ENCODE measurements around the gene ARMC5.
"Not testable (repeated sequence)": the region's sequence is repeated elsewhere in the genome, so short reads cannot be mapped to it uniquely, and the experiment has no call there.

Gene ARMC5, protein sequence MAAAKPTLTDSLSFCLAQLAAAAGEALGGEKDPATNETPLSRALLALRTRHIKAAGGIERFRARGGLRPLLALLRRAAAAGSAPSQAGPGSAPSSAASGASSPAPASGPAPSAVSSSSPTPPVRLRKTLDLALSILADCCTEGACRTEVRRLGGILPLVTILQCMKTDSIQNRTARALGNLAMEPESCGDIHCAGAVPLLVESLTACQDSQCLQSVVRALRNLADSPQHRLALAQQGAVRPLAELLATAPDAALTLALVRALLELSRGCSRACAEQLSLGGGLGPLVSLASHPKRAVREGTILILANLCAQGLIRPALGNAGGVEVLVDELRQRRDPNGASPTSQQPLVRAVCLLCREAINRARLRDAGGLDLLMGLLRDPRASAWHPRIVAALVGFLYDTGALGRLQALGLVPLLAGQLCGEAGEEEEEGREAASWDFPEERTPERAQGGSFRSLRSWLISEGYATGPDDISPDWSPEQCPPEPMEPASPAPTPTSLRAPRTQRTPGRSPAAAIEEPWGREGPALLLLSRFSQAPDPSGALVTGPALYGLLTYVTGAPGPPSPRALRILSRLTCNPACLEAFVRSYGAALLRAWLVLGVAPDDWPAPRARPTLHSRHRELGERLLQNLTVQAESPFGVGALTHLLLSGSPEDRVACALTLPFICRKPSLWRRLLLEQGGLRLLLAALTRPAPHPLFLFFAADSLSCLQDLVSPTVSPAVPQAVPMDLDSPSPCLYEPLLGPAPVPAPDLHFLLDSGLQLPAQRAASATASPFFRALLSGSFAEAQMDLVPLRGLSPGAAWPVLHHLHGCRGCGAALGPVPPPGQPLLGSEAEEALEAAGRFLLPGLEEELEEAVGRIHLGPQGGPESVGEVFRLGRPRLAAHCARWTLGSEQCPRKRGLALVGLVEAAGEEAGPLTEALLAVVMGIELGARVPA

DNA sequence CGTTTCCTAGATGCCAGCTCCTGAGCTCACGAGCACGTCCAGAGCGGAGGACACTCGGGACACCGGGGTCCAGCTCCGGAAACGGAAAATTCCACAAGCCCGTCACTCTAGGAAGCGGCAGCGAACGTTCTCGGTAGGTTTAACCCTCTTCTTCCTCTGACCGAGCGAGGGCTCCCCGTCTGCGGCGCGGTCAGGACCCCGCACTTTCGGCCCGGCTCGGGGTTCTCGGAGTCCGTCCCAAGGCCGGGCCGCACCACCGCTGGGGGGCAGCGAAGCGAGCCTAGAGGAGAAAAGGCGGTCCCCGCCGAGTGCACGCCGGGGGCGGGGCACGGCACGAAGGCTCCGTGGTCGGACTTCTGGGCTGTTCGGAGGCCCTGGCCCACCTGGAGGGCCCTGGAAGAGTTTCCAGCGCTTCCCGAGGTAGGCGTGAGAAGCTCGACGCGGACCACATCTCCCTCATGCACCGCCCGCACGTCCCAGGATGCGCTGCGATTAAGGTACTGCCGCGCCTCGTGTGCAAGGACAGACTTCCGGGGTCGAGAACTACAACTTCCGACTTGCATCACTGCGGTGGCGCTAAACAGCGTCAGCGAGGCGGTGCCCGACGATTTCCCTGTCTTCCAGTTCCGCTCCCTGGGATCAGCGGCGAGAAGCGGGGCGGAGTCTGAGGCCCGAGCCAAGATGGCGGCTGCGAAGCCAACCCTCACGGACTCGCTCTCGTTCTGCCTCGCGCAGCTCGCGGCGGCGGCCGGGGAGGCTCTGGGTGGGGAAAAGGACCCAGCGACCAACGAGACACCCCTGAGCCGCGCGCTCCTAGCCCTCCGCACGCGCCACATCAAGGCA, at the start of gene ARMC5:
TSS of gene ARMC5 (plus strand) at position 658 of the 843 bp plus-strand sequence. CDS start at position 682, 24 bp downstream.
- DNase-seq (ENCODE audit: low spot score): peak; percentile 85

DNA sequence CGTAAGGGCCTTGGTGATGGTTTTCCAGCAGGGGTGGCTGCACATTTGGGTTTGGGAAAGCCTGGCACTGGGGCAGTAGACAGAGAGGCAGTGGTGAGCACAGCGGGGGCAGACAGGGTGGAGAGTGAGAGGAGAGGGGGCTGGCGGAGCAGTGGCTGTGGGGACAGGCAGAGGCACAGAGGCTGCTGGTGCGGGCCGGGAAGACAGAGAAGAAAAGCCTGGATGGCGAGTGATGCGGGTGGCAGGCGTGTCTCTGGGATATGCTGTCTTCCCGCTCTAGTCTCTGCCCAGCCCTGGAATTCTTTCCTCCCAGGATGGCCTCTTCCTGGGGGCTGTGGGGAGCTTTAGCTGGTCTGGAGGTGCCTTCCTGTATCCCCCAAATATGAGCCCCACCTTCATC, 49.2 kb upstream of the ARMC5 start:
- no peak for DNase-seq (ENCODE audit: low spot score)

DNA sequence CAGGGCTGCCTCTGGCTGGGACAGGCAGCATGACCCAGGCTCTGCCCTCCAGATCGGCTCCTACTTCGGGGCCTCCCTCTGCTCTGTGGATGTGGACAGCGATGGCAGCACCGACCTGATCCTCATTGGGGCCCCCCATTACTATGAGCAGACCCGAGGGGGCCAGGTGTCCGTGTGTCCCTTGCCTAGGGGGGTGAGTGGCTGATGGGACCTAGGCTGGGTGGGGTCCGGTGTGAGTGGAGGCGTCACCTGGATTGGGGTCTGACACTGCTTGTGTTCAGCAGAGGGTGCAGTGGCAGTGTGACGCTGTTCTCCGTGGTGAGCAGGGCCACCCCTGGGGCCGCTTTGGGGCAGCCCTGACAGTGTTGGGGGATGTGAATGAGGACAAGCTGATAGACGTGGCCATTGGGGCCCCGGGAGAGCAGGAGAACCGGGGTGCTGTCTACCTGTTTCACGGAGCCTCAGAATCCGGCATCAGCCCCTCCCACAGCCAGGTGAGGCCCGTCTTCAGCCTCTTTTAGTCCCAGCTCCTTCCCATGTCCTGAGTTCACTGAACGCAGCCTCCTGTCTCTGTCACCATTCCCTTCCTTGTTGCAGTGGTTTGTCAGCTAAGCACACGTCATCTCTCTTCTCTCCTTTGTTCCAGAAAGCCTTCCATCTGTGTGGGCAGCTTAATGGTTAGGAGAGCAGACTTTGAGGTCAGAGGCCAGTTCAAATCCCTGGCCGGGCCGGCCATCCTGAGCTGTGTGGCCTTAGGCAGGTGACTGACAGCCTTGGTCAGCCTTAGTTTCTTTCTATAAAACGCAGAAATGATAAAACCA, 48.1 kb upstream of the ARMC5 start:
- DNase-seq (ENCODE audit: low spot score): no peak

DNA sequence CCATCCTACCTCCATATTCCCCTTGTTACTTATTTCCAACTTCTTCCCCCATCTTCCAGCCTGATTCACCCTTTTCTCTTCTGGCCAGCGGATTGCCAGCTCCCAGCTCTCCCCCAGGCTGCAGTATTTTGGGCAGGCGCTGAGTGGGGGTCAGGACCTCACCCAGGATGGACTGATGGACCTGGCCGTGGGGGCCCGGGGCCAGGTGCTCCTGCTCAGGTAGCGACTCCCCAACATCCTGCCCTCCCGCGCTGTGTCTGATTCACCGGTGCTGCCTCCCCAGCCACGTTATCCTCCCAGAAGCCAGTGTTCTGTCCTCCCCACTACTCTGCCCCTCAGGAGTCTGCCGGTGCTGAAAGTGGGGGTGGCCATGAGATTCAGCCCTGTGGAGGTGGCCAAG, 46.6 kb upstream of the ARMC5 start:
- no peak for DNase-seq (ENCODE audit: low spot score)

DNA sequence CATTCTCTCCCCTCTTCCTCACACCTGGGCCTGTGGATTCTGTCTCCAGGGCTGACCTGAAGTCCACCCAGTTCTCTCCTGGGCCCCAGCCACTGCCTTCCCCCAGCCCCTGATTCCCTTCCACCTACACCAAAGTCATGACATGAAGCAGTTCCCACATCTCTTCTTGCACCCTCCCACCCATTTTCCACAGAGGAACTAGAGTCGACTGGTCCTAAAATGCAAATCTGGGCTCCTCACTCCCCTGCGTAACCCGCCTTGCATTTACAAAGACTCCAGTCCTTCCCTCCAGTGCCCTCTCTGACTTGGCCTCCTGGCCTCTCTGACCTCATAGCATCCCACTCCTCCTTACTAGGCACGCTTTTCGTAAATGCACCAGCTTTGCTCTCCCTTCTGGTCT, 45.9 kb upstream of the ARMC5 start:
- DNase-seq (ENCODE audit: low spot score): no peak

DNA sequence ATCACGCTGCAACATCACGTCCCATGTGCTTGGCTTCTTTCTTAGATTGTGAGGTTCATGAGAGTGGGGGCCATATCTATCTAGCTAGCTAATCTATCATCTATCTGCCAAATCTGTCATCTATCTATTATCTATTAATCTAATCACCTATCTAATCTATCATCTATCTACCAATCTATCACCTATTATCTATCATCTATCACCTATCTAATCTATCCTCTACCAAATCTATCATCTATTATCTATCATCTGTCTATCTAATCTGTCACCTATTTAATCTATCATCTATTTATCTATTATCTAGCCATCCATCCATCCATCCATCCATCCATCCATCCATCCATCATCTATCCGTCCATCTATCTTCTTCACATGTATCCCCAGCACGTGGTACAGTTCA, 45.4 kb upstream of the ARMC5 start:
- no peak for DNase-seq (ENCODE audit: low spot score)

DNA sequence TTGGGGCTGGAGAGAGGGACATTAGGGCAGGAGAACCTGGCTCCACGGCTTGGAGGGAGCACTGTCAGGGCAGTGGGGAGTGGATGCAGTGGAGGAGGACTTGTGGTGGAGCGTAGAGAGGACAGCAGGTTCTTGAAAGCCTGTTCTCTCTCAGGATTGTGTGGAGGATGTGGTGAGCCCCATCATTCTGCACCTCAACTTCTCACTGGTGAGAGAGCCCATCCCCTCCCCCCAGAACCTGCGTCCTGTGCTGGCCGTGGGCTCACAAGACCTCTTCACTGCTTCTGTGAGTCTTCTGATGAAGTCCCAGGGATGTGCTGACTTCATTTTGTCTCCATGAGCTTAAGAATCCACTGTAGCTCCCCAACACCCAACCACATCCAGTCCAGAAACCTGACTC, 44.6 kb upstream of the ARMC5 start:
- DNase-seq (ENCODE audit: low spot score): no peak

DNA sequence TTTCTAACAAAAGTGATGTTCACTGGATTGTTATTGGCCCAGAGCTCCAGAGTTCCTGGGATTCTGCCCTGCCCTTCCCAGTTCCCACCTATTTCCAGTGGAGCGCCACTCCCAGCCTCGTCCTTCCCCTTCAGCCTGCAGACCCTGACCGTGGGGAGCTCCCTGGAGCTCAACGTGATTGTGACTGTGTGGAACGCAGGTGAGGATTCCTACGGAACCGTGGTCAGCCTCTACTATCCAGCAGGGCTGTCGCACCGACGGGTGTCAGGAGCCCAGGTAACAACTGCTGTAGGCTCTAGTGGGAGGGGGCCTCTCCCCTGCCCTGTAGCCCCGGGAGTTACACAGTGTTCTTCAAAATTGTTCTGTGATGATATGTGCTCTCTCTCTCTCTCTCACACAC, 42.9 kb upstream of the ARMC5 start:
- no peak for DNase-seq (ENCODE audit: low spot score)

DNA sequence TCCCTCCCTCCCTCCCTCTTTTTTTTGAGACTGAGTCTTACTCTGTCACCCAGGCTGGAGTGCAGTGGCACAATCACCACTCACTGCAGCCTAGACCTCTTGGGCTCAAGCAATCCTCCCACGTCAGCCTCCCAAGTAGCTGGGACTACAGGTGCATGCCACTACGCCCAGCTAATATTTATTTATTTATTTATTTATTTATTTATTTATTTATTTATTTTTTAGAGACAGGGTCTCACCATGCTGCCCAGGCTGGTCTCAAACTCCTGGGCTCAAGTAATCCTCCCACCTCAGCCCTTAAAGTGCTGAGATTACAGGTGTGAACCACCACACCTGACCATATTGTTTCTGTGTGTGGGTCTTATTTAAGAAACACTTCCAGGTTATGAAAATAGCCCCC, 42.3 kb upstream of the ARMC5 start:
- not testable (repeated sequence) for DNase-seq (ENCODE audit: low spot score)

DNA sequence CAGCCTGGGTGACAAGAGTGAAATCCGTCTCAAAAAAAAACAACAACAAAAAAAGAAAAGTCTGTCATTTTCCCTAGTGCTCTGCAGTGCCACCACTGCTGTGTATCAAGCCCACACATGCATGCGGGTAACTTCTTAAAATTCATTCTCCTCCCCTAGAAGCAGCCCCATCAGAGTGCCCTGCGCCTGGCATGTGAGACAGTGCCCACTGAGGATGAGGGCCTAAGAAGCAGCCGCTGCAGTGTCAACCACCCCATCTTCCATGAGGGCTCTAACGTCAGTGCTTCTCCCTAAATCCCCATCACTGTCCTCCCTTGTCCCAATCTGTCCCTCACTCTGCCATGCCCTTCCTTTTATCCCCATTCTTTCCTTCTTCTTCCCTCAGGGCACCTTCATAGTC, 41.4 kb upstream of the ARMC5 start:
- no peak for DNase-seq (ENCODE audit: low spot score)

DNA sequence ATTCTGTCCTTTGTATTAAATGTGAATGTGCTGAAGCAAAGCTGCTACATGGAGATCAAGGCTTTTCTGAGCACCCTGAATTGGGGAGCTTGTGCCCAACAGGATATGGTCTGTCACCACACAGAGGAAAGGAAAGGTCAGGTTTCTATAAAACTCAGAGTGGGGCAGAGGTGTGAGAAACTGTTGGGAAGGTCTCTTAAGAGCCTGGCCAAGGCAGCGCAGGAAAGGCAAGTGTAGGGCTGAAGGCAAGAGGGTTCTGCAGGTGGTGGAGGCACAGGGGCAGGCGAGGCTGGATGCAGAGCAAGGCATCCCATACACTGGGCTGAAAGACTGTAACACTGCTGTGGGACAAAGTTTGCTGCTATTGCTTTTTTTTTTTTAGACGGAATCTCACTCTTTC, 39.3 kb upstream of the ARMC5 start:
- DNase-seq (ENCODE audit: low spot score): no peak

DNA sequence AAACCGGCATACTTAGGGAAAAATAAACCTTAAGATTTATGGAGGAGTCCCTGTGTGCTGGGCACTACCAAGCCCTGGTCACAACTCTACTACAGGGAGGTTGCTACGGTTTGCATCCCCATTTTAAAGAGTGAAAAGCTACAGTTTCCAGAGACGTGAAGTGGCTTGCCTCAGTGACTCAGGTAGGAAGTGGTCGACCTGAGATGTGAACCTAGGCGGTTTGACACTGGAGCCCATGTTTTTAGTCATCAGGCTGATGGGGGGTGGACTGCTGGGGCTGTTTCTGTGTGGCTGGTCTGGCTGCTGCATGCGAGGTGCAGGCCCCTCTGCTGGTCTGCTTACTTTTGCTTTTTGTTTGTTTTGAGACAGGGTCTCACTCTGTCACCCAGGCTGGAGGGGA, 37.7 kb upstream of the ARMC5 start:
- no peak for DNase-seq (ENCODE audit: low spot score)

DNA sequence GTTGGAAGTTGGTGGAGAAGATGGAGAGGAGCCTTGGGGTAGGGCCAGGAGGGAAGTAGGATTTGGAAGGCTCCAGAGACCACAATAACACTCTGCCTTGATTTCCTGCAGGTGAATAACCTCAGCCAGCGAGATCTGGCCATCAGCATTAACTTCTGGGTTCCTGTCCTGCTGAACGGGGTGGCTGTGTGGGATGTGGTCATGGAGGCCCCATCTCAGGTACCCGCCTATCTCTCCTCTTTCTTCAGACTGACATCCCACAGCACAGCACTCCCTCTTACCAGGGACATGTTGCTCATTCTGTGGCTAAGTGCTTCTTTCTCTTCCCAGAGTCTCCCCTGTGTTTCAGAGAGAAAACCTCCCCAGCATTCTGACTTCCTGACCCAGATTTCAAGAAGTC, 36.1 kb upstream of the ARMC5 start:
- no peak for DNase-seq (ENCODE audit: low spot score)

DNA sequence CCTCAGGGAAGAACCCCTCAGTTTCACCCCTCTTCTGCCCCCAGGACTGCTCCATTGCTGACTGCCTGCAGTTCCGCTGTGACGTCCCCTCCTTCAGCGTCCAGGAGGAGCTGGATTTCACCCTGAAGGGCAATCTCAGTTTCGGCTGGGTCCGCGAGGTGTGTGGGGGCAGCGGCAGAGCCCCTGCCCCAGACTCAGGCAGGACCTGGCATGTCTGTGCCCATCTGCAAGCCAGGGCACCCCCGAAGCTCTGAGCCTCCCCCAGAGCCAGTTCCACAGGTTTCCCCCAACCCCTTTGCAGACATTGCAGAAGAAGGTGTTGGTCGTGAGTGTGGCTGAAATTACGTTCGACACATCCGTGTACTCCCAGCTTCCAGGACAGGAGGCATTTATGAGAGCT, 35.5 kb upstream of the ARMC5 start:
- DNase-seq (ENCODE audit: low spot score): no peak

DNA sequence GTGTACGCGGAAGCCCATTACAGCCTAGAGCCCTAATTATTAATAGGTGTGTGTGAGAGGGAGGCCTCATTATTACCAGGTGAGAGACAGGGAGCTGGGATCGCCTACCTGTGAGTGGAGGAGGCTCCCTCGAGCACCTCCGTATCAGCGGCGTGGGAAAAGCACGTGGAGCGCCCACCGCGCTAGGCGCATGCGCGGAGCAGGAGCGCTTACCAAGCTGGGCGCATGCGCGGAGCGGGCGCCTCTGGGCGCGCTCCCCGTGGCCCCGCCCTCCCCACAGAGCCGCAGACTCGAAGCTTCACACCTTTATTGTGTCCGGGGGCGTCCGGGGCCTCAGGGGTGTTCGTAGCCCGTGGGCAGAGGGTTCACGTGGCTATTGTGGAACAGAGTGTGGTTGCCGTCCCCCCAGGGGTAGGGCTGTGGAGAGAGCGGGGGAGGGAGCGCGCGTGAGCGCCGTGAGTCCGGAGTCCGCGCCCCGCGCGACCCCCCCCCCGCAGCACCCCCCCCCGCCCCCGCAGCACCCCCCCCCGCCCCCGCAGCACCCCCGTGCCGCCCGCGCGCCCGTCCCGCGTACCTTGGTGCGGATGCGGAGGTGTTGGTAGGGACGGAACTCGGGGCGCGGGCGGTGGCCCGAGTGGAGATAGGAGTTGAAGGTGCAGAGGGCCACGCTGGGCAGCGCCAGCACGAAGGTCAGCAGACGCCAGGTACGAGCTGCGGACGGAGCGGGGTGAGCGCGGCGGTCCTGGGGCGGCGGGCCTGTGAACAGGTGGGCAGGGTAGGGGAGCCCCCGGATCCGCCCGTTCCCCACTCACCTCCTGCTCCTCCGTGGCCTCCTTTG, 31.6 kb upstream of the ARMC5 start:
- no peak for DNase-seq (ENCODE audit: low spot score)

DNA sequence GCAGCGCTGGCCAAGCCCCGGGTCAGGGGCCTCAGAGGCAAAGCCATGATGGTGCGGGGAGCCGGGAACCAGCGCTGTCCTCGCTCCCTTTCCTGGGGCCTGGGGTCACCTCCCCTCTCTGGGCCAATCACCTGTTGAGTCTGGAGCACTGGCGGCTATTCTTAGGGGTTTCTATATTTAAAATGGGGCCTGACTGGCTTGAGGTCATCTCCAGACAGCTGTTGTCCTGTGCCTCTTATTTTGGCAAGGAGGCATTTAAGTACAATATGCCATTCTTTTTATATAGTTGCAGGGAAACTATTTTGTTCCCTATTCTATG, 31.1 kb upstream of the ARMC5 start, which contains the start of gene COX6A2:
TSS of gene COX6A2 (minus strand) at position 82 of the 319 bp plus-strand sequence. CDS start at position 47, 35 bp downstream.
- DNase-seq (ENCODE audit: low spot score): no peak

DNA sequence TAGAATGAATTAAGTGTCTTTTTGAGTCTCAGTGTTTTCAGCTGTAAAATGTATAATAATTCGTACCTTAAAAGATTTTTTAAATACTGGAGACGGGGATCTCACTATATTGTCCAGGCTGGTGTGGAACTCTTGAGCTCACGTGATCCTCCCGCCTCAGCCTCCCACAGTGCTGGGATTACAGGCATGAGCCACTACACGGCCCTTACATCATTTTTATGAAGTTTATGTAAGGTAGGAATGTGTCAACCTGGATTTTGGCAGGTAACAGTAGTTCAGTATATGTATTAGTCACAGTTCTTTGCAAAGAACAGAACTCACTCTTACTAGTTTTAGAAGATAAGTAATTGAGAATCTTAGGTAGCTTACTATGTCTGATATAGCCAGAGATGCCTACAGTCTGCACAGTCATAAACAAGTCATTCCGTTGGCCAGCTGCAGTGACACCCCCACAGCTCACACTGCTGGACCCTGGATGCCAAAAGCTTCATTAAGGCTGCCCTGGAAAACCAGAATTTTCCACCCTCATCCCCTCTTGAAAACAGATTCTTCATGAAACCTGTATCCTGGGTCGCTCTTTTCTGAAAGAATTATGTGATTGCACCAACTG, 30.6 kb upstream of the ARMC5 start:
- no peak for DNase-seq (ENCODE audit: low spot score)

DNA sequence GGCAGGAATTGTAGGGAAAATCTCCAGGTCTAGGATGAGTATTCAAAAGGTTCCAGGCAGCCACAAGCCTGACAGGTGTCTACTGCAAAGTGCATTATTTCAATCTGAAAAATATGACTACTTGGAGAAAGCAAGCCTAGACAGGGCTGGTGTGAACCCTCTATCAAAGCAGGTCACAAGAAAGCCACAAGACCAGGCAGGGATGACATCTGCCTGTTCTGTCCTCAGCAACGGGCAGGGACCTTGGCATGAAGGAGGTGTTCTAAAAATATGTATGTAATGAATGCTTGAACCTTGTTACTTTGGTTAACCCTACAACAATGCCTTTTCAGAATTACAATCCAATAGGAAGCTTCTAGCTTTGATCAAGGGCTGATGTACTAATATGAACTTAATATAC, 30.0 kb upstream of the ARMC5 start:
- no peak for DNase-seq (ENCODE audit: low spot score)

DNA sequence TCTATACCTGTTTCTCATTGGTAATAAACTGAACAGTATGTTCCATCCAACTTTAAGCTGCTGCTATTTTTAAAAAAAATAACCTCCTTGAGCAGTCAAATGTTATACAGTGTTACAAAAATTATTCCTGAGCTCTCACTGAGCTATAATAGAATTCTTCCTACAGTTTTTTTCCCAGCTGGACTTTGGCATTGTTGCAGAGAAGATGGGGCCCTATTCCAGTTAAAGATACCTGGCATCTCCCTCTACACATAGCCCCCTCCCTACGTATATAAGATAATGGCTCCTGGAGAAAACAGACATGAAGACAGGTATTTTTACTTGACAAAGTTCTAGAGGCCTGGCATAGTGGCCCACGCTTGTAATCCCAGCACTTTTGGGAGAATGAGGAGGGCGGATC, 29.5 kb upstream of the ARMC5 start:
- DNase-seq (ENCODE audit: low spot score): no peak
